Adipocyte (in vitro differentiated cells): ENCODE results near the gene TIMM17A.
"Not testable (repeated sequence)": the region's sequence is repeated elsewhere in the genome, so short reads cannot be mapped to it uniquely, and the experiment has no call there.

Source experiments
- DNase-seq: peaks from one replicate; pipeline ENCODE4 v3.0.0-alpha.2; 2015; ENCODE audit warnings: low read depth
- H3K27me3 ChIP-seq: replicated peaks from 2 replicates; pipeline ENCODE4 v1.7.0; 2013; ENCODE audit warnings: mild to moderate bottlenecking, low read length, moderate library complexity; ENCODE audit not compliant: control insufficient read depth, insufficient read depth
- H3K36me3 ChIP-seq: 2 replicates; pipeline ENCODE4 v1.7.0; 2013; ENCODE audit warnings: low read length, mild to moderate bottlenecking, moderate library complexity; ENCODE audit not compliant: control insufficient read depth, insufficient read depth, severe bottlenecking
- H3K4me1 ChIP-seq: 2 replicates; pipeline ENCODE4 v1.7.0; 2013; ENCODE audit warnings: mild to moderate bottlenecking, low read length, moderate library complexity; ENCODE audit not compliant: control insufficient read depth, insufficient read depth
- H3K4me3 ChIP-seq: 2 replicates; pipeline ENCODE4 v1.7.0; 2013; ENCODE audit warnings: mild to moderate bottlenecking, low read length, moderate library complexity
- H3K9ac ChIP-seq: 2 replicates; pipeline ENCODE4 v1.7.0; 2013; ENCODE audit warnings: mild to moderate bottlenecking, low read length, moderate library complexity
- H3K9me3 ChIP-seq: 2 replicates; pipeline ENCODE4 v1.7.0; 2013; ENCODE audit warnings: mild to moderate bottlenecking, low read length, moderate library complexity; ENCODE audit not compliant: control insufficient read depth

Gene TIMM17A

GRCh38 chr1:201958348-201958747 lies 3.0 kb downstream of the TIMM17A start:
- DNase-seq: no peak

GRCh38 chr1:201962382-201962781 lies 7.1 kb downstream of the TIMM17A start:
- not testable (repeated sequence) for H3K4me3 ChIP-seq, H3K4me1 ChIP-seq, DNase-seq, H3K27me3 ChIP-seq, H3K9ac ChIP-seq, H3K9me3 ChIP-seq
- peaks cover 84% of the 10 kb centered on the region for H3K36me3 ChIP-seq

More at GRCh38 chr1:201958348-201958747, 3.0 kb downstream of the TIMM17A start:
- H3K27me3 ChIP-seq: no peaks in the 10 kb centered on the region
- peaks cover 57% of the 10 kb centered on the region for H3K36me3 ChIP-seq
- H3K4me1 ChIP-seq: peaks cover 11% of the 10 kb centered on the region
- H3K4me3 ChIP-seq: no peak overlapping the region
- peak overlapping the region; percentile 14 for H3K9ac ChIP-seq
- H3K9me3 ChIP-seq: no peaks in the 10 kb centered on the region

DNA sequence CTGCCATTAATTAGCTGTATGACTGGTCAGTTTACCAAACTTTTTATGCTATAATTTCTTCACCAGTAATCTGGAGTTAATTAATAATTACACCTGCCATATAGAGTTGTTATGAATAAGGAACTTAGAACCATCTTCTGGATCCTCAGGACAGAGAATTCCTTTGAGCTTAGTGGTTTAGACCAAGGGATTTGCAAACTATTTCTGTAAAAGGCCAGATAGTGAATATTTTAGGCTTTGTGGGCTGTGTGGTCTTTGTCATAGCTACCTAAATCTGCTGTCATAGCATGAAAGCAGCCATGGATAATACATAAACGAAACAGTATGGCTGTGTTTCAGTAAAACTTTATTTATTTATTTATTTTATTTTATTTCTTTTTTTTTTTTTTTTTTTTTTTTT lies 9.0 kb downstream of the TIMM17A start:
- Histone ChIP-seq H3K9me3 (no peaks in the 10 kb centered on the region), H3K36me3 (peaks cover 87% of the 10 kb centered on the region), H3K27me3 (no peaks in the 10 kb centered on the region), H3K9ac (no peak overlapping the region), H3K4me1 (no peaks in the 10 kb centered on the region), H3K4me3 (no peak overlapping the region)
- peak; percentile 72 for DNase-seq

GRCh38 chr1:201966171-201966570 lies 10.9 kb downstream of the TIMM17A start:
- peaks cover 9% of the 10 kb centered on the region for H3K4me1 ChIP-seq
- DNase-seq: no peak
- H3K36me3 ChIP-seq: peaks cover 91% of the 10 kb centered on the region
- no peak overlapping the region for H3K4me3 ChIP-seq
- no peak overlapping the region for H3K9ac ChIP-seq
- no peaks in the 10 kb centered on the region for H3K9me3 ChIP-seq
- H3K27me3 ChIP-seq: no peaks in the 10 kb centered on the region

DNA sequence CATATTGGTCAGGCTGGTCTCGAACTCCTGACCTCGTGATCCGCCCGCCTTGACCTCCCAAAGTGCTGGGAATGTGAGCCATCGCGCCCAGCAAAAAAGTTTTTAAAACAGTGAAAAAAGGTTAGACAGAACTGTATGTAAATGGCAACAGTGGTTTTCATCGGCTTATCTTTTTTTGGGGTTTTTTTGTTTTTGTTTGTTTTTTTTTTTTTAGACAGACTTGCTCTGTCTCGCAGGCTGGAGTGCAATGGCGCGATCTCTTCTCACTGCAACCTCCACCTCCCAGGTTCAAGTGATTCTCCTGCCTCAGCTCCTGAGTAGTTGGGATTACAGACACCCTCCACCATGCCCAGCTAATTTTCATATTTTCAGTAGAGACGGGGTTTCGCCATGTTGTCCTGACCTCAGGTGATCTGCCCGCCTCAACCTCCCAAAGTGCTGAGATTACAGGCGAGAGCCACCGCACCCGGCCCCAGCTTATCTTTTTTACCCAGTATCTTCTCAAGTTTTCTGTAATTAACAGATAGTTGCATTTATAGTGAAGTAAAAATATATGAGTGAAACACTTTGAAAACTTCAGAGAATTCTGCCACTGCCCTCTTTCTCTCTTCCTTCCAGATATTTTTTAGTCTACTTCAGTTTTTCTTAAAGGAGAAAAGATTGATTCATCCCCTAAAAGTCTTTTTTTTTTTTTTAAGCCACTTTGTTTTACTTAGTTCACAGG lies 13.1 kb downstream of the TIMM17A start:
- Histone ChIP-seq H3K4me1 (peaks cover 9% of the 10 kb centered on the region), H3K9me3 (no peaks in the 10 kb centered on the region), H3K4me3 (no peak overlapping the region)

GRCh38 chr1:201970334-201971159 lies 15.2 kb downstream of the TIMM17A start:
- DNase-seq: peak; percentile 25
- Histone ChIP-seq H3K9me3 (no peaks in the 10 kb centered on the region), H3K36me3 (peaks cover 51% of the 10 kb centered on the region), H3K4me1 (peaks cover 12% of the 10 kb centered on the region), H3K27me3 (no peaks in the 10 kb centered on the region), H3K9ac (no peak overlapping the region), H3K4me3 (no peak overlapping the region)

More for the DNA sequence above, 13.1 kb downstream of the TIMM17A start:
- no peak for DNase-seq
- Histone ChIP-seq H3K9ac (no peak overlapping the region), H3K27me3 (no peaks in the 10 kb centered on the region), H3K36me3 (peaks cover 69% of the 10 kb centered on the region)

DNA sequence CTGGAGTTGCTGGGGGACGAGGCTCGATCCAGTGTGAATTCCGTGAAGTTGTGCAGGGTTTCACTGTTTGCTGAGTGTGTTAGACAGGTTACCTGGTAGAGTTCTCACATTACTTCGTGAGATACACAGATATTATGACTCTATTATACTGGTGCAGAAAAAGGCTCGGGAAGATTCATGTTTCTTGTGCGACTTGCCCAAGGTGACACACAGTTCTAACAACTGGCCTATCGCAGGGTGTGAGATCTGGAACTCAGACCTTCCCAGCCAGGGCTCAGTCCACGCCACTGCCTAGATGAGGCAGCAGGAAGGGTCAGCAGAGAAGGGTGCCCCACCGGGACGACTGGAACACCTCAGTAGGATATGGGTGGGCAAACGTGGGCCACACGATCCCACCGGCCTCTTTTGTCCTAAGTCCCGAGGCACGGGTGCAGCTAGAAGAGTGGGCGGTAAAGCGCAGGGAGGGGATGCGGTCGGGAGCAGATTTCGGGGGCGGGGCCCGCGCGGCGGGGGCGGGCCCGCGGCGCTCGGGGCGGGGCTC lies 26.8 kb downstream of the TIMM17A start:
- peak overlapping the region; percentile 85 for H3K4me3 ChIP-seq
- no peaks in the 10 kb centered on the region for H3K27me3 ChIP-seq
- peak; percentile 87 for DNase-seq
- peak overlapping the region; percentile 95 for H3K9ac ChIP-seq
- no peaks in the 10 kb centered on the region for H3K36me3 ChIP-seq
- H3K4me1 ChIP-seq: peaks cover 9% of the 10 kb centered on the region
- H3K9me3 ChIP-seq: no peaks in the 10 kb centered on the region

DNA sequence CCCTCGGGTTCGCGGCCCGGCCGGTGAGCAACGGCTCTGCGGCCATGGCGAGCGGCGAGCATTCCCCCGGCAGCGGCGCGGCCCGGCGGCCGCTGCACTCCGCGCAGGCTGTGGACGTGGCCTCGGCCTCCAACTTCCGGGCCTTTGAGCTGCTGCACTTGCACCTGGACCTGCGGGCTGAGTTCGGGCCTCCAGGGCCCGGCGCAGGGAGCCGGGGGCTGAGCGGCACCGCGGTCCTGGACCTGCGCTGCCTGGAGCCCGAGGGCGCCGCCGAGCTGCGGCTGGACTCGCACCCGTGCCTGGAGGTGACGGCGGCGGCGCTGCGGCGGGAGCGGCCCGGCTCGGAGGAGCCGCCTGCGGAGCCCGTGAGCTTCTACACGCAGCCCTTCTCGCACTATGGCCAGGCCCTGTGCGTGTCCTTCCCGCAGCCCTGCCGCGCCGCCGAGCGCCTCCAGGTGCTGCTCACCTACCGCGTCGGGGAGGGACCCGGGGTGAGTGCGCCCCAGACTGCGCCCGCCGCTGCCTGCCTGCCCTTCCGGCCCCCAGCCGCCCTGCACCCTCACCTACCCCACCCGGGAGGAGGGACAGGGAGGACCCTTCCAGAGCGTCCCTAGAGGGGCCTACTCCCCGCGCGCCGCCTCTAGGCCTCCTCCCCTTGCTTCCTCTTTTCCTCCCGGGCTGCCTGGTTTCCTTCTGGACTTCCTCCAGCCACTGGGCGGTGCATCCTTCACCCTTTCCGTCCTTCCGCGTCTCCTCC lies 27.5 kb downstream of the TIMM17A start, which contains the start of gene RNPEP:
Gene RNPEP (plus strand): TSS at position 26 of the 757 bp plus-strand sequence. CDS start 19 bp downstream, at position 45.
- Histone ChIP-seq H3K9ac (peak within 1 kb of the TSS; percentile 95), H3K27me3 (no peaks in the 10 kb centered on the region), H3K36me3 (no peaks in the 10 kb centered on the region), H3K9me3 (no peaks in the 10 kb centered on the region), H3K4me1 (peaks cover 9% of the 10 kb centered on the region), H3K4me3 (peak within 1 kb of the TSS; percentile 85)
- peak; percentile 89 for DNase-seq

DNA sequence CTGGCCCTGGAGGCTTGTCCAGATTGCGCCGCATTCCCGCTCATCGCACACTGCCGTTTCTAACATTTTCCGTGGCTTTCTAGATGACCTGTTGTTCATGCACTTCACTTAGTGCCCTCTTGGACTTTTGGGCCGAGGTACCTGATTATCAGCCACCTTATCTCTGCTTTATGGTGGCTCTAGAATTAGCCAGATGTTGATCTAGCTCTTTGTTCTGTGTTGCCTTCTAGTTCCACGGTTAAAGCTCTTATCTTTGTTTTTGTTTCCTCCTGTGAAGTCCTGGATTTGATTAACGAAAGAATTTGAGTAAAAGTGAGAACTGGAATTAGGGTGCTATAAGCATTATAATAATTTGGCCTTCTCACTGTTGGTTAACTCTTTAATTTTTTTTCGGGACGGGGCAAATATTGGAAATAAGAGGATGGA lies 28.1 kb downstream of the TIMM17A start:
- DNase-seq: no peak
- Histone ChIP-seq H3K9me3 (no peaks in the 10 kb centered on the region), H3K27me3 (no peaks in the 10 kb centered on the region)

GRCh38 chr1:201984446-201984845 lies 29.1 kb downstream of the TIMM17A start:
- H3K4me3 ChIP-seq: no peak overlapping the region
- H3K27me3 ChIP-seq: no peaks in the 10 kb centered on the region
- DNase-seq: no peak
- no peaks in the 10 kb centered on the region for H3K9me3 ChIP-seq
- H3K36me3 ChIP-seq: peaks cover 4% of the 10 kb centered on the region
- H3K4me1 ChIP-seq: peaks cover 12% of the 10 kb centered on the region
- H3K9ac ChIP-seq: no peak overlapping the region

More for the DNA sequence above, 28.1 kb downstream of the TIMM17A start:
- Histone ChIP-seq H3K9ac (peak overlapping the region; percentile 95), H3K36me3 (no peaks in the 10 kb centered on the region), H3K4me1 (peaks cover 9% of the 10 kb centered on the region), H3K4me3 (peak overlapping the region; percentile 85)
